HG03175 (cell line): Measurements from ENCODE around the gene DST.

Source experiments
- ATAC-seq: cut with Tn5 transposase; IDR thresholded peaks from one replicate; pipeline ENCODE4 v1.9.1; 2021; ENCODE audit warnings: mild to moderate bottlenecking, moderate library complexity; ENCODE audit not compliant: unreplicated experiment

Gene DST

GRCh38 chr6:56540232-56541029 is 102.3 kb downstream of the DST start:
- no peak for ATAC-seq

GRCh38 chr6:56539527-56540105 is 103.1 kb downstream of the DST start:
- no peak for ATAC-seq

- ATAC-seq = no peak
These were observed 103.8 kb downstream of the DST start for GRCh38 chr6:56538851-56539250.

GRCh38 chr6:56537223-56537770 is 105.4 kb downstream of the DST start:
- ATAC-seq = no peak

DNA sequence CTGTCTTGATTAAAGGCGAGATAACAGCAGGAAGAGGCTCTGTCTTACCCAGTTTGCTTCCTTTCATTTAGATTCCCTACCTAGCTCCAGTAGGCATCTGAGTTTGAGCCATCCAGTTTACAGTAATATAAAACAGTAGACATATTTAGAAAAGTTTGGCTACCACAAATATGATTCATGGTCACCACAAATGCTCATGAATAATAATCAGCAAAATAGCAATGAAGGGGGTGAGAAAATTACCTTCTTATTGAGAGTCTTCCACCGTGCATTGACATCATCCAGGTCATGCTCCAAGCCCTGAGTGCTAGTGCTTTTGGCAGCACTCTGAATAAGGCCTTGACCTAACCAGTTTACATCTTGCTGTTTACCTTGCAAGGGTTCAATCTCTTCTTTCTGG is 106.2 kb downstream of the DST start:
- no peak for ATAC-seq

GRCh38 chr6:56535626-56536025 is 107.1 kb downstream of the DST start:
- ATAC-seq = no peak

- no peak for ATAC-seq
These were observed 107.8 kb downstream of the DST start for GRCh38 chr6:56534680-56535419.

- no peak for ATAC-seq
These were observed 109.7 kb downstream of the DST start for GRCh38 chr6:56532766-56533551.

- no peak for ATAC-seq
These were observed 110.7 kb downstream of the DST start for GRCh38 chr6:56531839-56532595.

DNA sequence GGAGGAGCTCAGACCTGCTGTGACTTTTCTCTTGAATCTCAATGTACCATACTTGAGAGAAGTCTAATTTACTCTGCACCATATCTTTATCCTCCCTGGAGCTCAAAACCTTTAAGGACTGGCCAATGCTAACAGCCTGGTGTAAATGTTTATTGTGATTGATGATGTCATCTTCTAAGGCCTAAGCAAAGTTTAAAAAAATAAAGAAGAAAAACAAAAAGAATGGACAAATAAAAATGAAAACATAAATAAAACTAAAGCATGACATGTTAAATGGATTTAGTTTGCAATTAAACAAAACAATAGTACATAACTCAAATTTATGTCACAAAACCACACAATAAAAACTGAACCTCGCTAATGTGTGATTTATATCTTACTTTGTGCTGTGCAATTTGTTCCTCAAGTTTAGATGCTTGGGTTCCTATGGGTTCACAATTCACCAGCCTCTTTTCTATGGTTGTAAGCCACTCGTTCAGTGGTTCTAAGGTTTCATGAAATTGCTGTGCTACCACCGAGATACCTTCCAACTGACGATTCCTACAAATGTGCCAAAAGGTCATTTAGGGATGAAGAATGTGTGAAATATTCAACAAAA is 113.0 kb downstream of the DST start:
- ATAC-seq = no peak

DNA sequence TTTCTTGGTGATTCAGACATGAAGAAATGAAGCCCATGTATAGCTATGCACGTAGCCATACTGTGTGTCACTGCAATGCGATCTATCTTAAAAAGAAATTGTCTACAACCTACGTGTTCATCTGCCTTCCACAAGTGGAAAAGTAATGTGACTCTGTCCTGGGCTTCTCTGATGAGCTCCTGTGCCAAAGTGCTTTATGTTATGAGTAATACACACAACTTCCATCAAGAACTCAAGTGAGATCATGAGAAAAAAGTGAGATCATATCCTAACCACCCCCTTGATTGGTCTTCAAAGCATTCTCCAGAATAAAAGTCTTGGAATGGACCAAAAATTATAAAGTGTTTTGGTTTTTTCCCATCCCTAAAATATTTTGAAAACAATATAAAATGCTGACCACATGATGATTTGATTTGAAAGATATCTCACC is 114.3 kb downstream of the DST start:
- ATAC-seq = no peak

- no peak for ATAC-seq
These were observed 114.8 kb downstream of the DST start for GRCh38 chr6:56527934-56528333.

DNA sequence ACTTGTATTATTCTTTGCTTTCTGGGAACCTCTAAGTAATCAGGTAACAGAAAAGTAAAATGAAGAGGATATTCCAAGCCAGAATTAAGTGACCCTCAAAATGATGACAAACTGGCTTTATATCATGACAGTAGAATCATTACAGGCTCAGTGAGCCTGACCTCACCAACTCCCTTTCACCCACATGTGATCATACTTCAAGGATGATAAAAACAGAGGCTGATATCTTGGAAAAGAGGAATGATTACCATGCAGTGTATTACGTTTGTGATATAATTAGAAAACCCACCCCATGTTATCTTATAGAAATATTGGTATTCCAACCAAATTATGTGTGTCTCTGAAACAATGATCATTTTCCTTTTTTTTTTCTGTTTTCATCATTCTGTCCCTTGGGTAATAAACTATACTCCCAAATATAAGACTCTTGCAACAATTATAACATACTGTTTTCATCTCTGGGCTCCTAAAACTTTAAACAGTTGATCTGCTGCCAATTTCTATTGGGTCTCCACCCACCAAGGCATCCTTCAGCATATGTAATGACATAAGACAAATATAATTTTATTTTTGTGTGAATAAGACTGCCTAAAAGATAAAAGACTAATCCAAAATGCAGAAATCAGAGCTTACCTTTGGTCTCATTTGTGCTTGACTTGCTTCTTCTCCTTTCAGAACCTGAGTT is 115.7 kb downstream of the DST start:
- no peak for ATAC-seq

DNA sequence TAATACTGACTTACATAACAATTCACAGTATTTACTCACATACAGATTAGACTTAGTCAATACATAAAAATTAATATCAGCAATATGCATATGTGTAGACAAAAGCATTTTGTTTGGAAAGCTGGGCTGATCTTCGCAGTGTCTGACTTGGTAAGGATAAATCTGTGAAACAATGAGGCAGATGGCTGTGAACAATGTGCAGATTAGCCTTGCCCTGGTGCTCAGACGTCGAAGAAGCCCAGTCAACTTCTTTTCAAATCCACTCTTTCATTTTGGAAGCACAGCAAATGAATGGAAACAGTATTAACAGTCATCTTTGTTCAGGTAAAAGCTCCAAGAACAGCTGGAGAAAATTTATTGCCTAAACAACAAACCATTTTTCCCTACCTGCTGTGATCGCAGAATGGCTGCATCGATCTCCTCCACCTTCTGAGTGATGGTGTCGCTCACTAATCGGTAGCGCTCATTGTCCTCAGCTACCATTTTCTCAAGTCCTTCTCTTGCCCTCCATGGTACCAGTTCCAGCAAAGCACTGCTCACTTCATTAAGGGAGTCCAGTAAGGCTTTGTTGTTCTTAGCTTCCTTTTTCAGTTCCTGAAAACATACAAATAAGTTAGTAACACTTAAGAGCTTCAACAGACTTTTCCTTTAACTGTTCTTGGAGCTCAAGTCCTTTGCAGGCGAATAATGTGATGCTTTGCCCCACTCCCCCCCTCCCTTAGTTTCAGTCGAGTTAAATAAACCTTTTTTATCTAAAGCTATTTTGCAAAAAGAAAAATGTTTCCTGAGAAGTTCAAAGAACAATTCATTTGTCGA is 116.5 kb downstream of the DST start:
- ATAC-seq = no peak

DNA sequence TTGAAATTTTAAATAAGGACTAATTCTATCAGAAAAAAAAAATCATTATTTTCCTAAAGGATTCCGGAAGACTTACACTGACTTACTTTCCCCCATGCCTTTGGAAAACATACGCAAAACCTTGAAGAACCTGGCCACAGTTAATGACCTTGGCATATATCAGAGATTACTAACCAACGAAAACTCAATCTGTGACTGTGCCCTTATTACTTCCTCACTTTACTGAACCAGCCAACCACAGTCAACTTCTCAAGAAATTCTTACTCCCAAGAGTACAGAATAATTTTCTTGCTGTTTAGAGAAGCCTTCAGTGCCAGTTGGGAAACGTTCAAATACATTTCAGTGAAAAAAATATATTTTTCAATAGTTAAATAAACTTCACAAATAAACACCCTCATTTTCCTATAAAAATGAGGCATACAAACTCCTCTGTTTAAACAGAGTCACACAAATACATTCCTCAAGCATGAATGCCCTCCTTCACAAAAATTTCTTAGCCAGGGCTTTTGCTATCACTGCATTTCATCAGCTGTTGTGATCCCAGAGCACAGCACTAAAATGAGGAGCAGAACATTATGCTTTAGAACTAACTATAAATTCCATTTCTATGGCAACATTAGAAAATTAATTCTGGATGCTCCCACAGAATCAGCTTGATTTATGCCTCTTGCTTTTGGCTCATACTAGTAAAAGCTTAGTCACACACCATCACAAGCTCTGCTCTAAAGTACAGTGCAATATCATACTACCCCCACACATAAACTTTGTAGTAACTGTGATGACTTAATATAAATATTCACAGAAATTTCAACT is 117.6 kb downstream of the DST start:
- no peak for ATAC-seq

GRCh38 chr6:56522495-56523270 is 120.0 kb downstream of the DST start:
- ATAC-seq = no peak

GRCh38 chr6:56521976-56522375 is 120.7 kb downstream of the DST start:
- no peak for ATAC-seq
